GM21619 (cell line): Measurements from ENCODE around the gene ABCF1.

Experiments
- ATAC-seq: cut with Tn5 transposase; IDR thresholded peaks from one replicate; pipeline ENCODE4 v1.9.1; 2021; ENCODE audit not compliant: unreplicated experiment

ABCF1 gene

GRCh38 chr6:30618270-30618797, 47.1 kb downstream of the ABCF1 start:
- ATAC-seq: no peak

- no peak for ATAC-seq
Observed at GRCh38 chr6:30619561-30619960, 48.3 kb downstream of the ABCF1 start.

DNA sequence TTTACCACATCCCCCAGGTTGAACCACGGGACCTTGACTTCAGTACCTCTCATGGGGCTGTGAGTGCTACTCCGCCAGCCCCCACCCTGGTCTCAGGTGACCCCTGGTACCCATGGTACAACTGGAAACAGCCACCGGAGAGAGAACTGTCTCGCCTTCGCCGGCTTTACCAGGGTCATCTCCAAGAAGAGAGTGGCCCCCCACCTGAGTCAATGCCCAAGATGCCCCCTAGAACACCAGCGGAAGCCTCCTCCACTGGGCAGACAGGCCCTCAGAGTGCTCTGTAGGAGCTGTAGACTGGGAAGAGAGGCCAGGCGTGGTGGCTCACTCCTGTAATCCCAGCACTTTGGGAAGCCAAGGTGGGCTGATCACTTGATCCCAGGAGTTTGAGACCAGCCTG, 54.3 kb downstream of the ABCF1 start:
- no peak for ATAC-seq

DNA sequence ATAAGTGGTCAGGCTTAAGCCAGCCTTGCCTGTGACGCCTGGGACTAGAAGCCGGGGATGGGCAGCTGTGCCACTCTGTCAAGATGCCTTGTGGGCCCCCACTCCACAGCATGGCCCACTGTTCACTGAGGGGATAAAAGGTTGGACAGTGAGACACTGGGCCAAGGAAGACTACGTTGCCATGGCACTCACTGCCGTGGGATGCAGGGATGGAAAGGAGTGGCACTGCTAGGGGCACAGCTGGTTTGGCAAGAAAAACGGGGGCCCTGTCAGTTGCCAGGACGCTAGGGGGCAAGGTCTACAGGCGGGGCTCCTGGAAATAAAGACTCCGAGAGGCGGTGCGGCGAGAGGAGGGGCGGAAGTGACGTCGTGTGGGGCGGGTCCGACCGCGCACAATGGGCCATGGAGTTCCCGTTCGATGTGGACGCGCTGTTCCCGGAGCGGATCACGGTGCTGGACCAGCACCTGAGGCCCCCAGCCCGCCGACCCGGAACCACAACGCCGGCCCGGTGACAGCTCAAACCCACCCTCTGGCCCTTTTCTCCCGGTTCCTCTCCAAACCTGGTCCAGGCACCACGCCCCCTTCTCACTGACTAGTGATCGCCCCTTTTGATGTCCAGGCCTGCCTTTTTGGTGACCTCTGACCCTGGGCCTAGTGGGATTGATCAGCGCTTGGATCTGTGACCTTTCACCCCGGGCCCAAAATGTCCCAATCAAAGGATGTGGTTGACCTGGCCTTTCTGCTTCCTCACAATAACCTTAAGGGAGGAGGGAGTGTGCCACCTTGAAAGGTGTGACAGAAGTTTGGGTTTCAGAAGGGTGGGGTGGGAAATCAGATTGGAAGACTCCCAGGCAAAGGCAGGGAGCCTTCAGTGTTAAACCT, 55.5 kb downstream of the ABCF1 start, which contains the start of gene ATAT1:
Gene ATAT1, plus strand, starts transcription at position 391 of the 883 bp plus-strand sequence.
- ATAC-seq: peak; percentile 86

GRCh38 chr6:30635834-30636233, 64.6 kb downstream of the ABCF1 start:
- ATAC-seq: no peak

DNA sequence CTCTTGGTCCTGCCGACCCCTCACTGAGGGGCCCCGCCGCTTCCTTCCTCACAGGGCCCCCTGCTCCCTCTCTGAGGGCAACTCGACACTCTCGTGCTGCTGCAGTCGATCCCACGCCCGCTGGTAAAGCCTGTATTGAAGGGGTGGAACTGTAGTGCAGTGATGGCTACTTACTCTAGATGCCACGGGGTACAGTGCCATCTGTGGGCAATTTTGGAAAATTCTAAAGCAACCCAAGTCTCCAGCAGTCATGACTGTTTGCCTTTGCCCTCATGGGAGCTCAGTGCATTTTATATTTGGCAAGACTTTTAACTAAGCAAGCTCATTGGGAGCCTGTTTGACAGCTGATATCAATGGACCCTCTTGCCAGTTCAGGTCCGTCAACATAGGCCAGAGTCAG, 69.2 kb downstream of the ABCF1 start:
- ATAC-seq: no peak

DNA sequence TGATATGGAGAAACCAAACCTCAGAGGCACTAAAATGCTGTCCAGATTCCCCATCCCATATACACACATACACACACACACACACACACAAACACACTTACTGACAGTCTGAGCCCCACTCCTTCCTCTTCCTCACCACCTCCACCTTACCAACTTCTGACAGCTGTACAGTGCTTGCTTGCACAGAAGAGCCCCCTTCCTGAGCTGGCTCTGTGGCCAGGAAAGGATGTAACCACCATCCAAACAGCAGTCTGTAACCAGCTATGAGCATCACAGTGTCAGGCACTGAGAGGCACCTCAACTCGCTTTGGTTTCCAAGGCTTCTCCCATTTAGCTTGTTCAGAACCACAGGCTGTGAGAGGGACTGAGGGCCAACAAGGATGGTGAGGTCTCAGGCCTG, 69.8 kb downstream of the ABCF1 start:
- no peak for ATAC-seq
